ENCODE results near the gene LLCFC1.
A peak's percentile ranks its signal among the peaks of the same experiment; 100 is the strongest.

LLCFC1 gene

DNA sequence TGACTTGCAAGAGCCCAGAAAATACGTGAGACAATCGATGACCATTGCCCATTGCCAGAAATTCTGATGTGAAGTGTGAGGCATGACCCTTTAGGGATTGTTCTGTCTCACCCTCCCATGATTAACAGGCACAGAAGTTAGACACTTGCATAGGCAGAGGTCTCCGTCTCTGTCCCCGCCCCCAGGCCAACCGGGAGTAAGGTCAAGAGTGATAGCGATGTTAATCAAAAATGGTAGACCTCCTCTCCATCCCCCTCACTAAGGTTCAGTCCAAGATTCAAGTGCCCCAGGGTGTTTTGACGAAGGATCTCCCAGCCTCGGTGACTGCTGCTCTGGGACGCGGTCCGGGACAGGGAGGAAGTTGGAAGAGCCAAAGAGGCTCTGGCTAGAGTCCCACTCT, 31.0 kb upstream of the LLCFC1 start:
- Histone ChIP-seq H3K4me3 (ENCODE audit: low read length) (no peak overlapping the region), H3K9ac (ENCODE audit: low read length) (no peak overlapping the region), H3K36me3 (replicated peaks; ENCODE audit: low read depth, low read length) (no peaks in the 10 kb centered on the region), H3K4me2 (ENCODE audit: low read length) (no peak overlapping the region), H3K79me2 (ENCODE audit: low read length) (no peaks in the 10 kb centered on the region), H3K9me3 (ENCODE audit: insufficient read depth, low read length) (peaks cover 10% of the 10 kb centered on the region), H3K27ac (ENCODE audit: low read length) (no peak overlapping the region), H2AFZ (ENCODE audit: low read depth, low read length) (no peak overlapping the region), H3K27me3 (ENCODE audit: low read depth, low read length) (peaks cover 30% of the 10 kb centered on the region), H3K4me1 (ENCODE audit: low read length) (no peaks in the 10 kb centered on the region), H4K20me1 (ENCODE audit: insufficient read depth, low read length) (no peaks in the 10 kb centered on the region)
- TF ChIP-seq, protein P1, sequence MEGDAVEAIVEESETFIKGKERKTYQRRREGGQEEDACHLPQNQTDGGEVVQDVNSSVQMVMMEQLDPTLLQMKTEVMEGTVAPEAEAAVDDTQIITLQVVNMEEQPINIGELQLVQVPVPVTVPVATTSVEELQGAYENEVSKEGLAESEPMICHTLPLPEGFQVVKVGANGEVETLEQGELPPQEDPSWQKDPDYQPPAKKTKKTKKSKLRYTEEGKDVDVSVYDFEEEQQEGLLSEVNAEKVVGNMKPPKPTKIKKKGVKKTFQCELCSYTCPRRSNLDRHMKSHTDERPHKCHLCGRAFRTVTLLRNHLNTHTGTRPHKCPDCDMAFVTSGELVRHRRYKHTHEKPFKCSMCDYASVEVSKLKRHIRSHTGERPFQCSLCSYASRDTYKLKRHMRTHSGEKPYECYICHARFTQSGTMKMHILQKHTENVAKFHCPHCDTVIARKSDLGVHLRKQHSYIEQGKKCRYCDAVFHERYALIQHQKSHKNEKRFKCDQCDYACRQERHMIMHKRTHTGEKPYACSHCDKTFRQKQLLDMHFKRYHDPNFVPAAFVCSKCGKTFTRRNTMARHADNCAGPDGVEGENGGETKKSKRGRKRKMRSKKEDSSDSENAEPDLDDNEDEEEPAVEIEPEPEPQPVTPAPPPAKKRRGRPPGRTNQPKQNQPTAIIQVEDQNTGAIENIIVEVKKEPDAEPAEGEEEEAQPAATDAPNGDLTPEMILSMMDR (IDR thresholded peaks at IDR 0.05; ENCODE audit: low read depth, low read length) = no peak
- TF ChIP-seq EZH2phosphoT487 (IDR thresholded peaks at IDR 0.05; ENCODE audit: low read depth) = no peak

DNA sequence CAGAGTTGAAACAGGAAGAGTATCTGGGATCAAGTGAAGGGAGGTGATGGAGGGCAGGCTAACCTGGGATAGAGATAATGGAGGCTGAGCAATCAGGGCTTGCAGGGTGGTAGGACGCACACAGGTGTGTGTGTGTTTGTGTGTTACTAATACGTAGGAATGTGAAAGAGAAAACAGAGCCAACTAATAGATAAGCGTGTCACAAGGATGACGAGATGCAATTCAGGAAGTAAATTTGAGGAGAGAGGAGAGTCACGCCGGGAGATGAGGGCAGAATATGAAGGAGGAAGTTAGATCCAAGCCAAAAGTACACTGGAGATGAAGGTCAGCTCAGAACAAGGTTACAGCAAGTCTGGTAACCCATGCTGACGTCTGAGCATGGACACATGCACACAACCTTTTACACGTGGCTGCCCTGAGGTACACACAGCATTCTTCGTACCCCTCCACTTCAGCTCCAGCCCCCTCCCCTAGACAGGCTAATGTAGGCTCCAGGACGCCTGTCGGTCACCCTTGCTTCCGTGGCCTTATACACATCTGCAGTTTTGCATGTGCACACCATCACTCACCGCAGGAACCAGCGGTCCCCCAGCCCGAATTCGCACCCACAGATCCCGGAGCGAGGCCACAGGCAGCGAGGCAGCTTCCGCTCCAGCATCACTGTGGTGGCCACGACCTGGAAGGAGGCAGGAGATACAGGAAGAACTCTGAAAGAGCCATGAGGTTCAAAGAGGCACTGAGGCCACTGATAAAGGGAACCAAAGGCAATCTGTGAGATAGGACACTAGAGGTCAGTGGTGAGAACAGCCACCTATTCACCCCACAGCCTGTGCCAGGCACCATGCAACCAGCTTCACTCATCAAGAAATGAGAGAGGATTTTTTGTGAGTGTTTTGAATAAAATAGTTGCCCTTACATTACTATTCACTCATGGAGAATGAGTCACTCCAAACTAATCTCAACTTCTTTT, 30.1 kb upstream of the LLCFC1 start:
- no peak overlapping the region for H3K27ac ChIP-seq (ENCODE audit: low read length)
- H3K79me2 ChIP-seq (ENCODE audit: low read length) = no peaks in the 10 kb centered on the region
- no peaks in the 10 kb centered on the region for H3K4me1 ChIP-seq (ENCODE audit: low read length)
- H3K4me3 ChIP-seq (ENCODE audit: low read length) = no peak overlapping the region
- peaks cover 9% of the 10 kb centered on the region; the same call in 1 of the 2 replicates for H3K9me3 ChIP-seq (ENCODE audit: insufficient read depth, low read length)
- H4K20me1 ChIP-seq (ENCODE audit: insufficient read depth, low read length) = no peaks in the 10 kb centered on the region
- H3K4me2 ChIP-seq (ENCODE audit: low read length) = no peak overlapping the region
- peak overlapping the region; percentile 10; the same call in 1 of the 2 replicates for H2AFZ ChIP-seq (ENCODE audit: low read depth, low read length)
- H3K36me3 ChIP-seq (replicated peaks; ENCODE audit: low read depth, low read length) = no peaks in the 10 kb centered on the region
- peaks cover 39% of the 10 kb centered on the region for H3K27me3 ChIP-seq (ENCODE audit: low read depth, low read length)
- no peak overlapping the region for H3K9ac ChIP-seq (ENCODE audit: low read length)
- TF ChIP-seq, protein P1 (IDR thresholded peaks at IDR 0.05; ENCODE audit: low read depth, low read length) = peak; percentile 57
- no peak for TF ChIP-seq EZH2phosphoT487 (IDR thresholded peaks at IDR 0.05; ENCODE audit: low read depth)

DNA sequence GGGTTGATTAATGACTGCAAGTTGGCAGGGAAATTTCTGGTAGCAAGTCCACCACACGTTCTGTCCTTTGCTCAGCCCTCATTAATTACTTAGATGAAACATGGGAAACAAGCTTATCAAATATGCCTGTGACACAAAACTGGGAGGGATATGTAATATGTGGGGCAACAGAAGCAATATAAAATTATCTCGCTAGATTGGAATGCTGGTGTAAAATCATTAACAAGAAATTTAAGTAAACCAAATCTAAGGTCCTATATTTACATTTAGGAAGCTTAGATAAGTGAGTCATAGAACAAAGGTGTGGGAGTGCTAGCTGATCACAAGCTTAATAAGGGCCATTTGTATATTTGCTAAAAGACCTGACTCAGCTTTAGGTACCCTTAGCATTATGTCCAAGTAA, 29.3 kb upstream of the LLCFC1 start:
- H3K9me3 ChIP-seq (ENCODE audit: insufficient read depth, low read length) = peaks cover 7% of the 10 kb centered on the region; the same call in 1 of the 2 replicates
- no peak overlapping the region for H2AFZ ChIP-seq (ENCODE audit: low read depth, low read length)
- H3K9ac ChIP-seq (ENCODE audit: low read length) = no peak overlapping the region
- no peak overlapping the region for H3K4me3 ChIP-seq (ENCODE audit: low read length)
- H4K20me1 ChIP-seq (ENCODE audit: insufficient read depth, low read length) = no peaks in the 10 kb centered on the region
- H3K4me1 ChIP-seq (ENCODE audit: low read length) = no peaks in the 10 kb centered on the region
- H3K27ac ChIP-seq (ENCODE audit: low read length) = no peak overlapping the region
- peaks cover 41% of the 10 kb centered on the region for H3K27me3 ChIP-seq (ENCODE audit: low read depth, low read length)
- no peaks in the 10 kb centered on the region for H3K79me2 ChIP-seq (ENCODE audit: low read length)
- H3K4me2 ChIP-seq (ENCODE audit: low read length) = no peak overlapping the region
- H3K36me3 ChIP-seq (replicated peaks; ENCODE audit: low read depth, low read length) = no peaks in the 10 kb centered on the region
- TF ChIP-seq, protein P1 (IDR thresholded peaks at IDR 0.05; ENCODE audit: low read depth, low read length) = no peak
- no peak for TF ChIP-seq EZH2phosphoT487 (IDR thresholded peaks at IDR 0.05; ENCODE audit: low read depth)

DNA sequence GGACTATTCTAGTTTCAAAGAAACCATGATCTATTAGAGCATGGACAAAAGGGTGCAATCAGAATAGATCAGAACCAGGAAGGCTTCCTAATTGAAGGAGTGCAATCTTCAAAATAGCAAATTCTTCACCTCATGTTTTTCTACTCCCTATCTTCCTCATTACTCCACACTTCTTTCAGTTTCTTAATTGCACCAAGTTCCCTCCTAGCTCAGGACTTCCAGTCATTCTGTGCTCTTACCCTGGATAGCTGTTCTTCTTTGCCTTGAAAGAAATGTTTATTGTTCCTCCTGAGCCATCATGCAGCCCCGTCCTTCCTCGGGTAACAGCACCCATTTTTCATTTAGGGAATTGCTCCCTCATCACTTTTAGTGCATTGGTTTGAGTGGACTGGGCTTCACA, 28.8 kb upstream of the LLCFC1 start:
- Histone ChIP-seq H3K36me3 (replicated peaks; ENCODE audit: low read depth, low read length) (no peaks in the 10 kb centered on the region), H3K27ac (ENCODE audit: low read length) (no peak overlapping the region), H3K4me2 (ENCODE audit: low read length) (no peak overlapping the region), H3K9ac (ENCODE audit: low read length) (no peak overlapping the region), H3K9me3 (ENCODE audit: insufficient read depth, low read length) (0 out of 2 replicates have a peak, but pooled peaks cover 4% of the 10 kb centered on the region), H3K4me3 (ENCODE audit: low read length) (no peak overlapping the region), H2AFZ (ENCODE audit: low read depth, low read length) (no peak overlapping the region), H3K4me1 (ENCODE audit: low read length) (no peaks in the 10 kb centered on the region), H3K79me2 (ENCODE audit: low read length) (no peaks in the 10 kb centered on the region), H4K20me1 (ENCODE audit: insufficient read depth, low read length) (no peaks in the 10 kb centered on the region), H3K27me3 (ENCODE audit: low read depth, low read length) (peaks cover 41% of the 10 kb centered on the region)
- no peak for TF ChIP-seq EZH2phosphoT487 (IDR thresholded peaks at IDR 0.05; ENCODE audit: low read depth)
- TF ChIP-seq, protein P1 (IDR thresholded peaks at IDR 0.05; ENCODE audit: low read depth, low read length) = no peak
